ENCODE results near the gene TMEM203. TPM values are rescaled to one million over a fixed set of nuclear protein-coding genes. Genes with fewer than 3 reads are reported as not detected.

Gene TMEM203
- total and polyA plus RNA-seq, 2 of the 4 experiments (the other 2 are of a cell fraction): 18.8 to 40.6 TPM

GRCh38 chr9:137190315-137190856, 15.1 kb downstream of the TMEM203 start:
- intact Hi-C loops (cut with micrococcal nuclease) (no loop called here), in situ Hi-C loops (cut with MboI; ENCODE audit: low sequenced_read_pairs) (no loop called here), dilution Hi-C loops (cut with HindIII; ENCODE audit: low sequenced_read_pairs, unreplicated experiment) (no loop called here)
- Histone ChIP-seq H3K27me3 (ENCODE audit: control insufficient read depth, insufficient read depth, low read length) (no peaks in the 10 kb centered on the region), H2BK20ac (ENCODE audit: low read depth, low read length) (no peak overlapping the region), H3K79me1 (ENCODE audit: low read depth in 1 of 2, low read length in 2 of 2) (peaks cover 5 to 74% of the 10 kb centered on the region in 2 experiments), H2BK15ac (ENCODE audit: low read depth, low read length) (no peak overlapping the region), H3K27ac (ENCODE audit: insufficient read depth, low read length) (no peak overlapping the region), H3K9ac (ENCODE audit: low read depth, low read length) (no peak overlapping the region), H3K9me3 (ENCODE audit: control insufficient read depth, insufficient read depth, low read length) (no peaks in the 10 kb centered on the region), H3K9me1 (ENCODE audit: insufficient read depth, low read length) (no peaks in the 10 kb centered on the region), H3K4me2 (ENCODE audit: low read depth, low read length) (no peak overlapping the region; the same call in 1 of the 2 replicates), H4K8ac (ENCODE audit: low read depth in 2 of 2, low read length in 2 of 2) (no peak overlapping the region), H3K18ac (ENCODE audit: low read depth, low read length) (no peak overlapping the region), H2AFZ (replicated peaks; ENCODE audit: low read length, poor library complexity) (no peak overlapping the region), H2BK120ac (ENCODE audit: low read depth, low read length) (no peak overlapping the region), H2AK5ac (ENCODE audit: low read depth, low read length) (no peak overlapping the region), H3K4me3 (ENCODE audit: insufficient read depth, low read depth, low read length) (no peak overlapping the region), H3K4me1 (ENCODE audit: control insufficient read depth, insufficient read depth, low read length) (peaks cover 16% of the 10 kb centered on the region), H4K5ac (ENCODE audit: low read depth, low read length) (no peak overlapping the region), H4K91ac (ENCODE audit: insufficient read depth, low read depth, low read length) (no peak overlapping the region), H3K36me3 (ENCODE audit: control insufficient read depth, insufficient read depth, low read length) (peaks cover 38% of the 10 kb centered on the region), H3K23ac (ENCODE audit: low read depth, low read length) (no peak overlapping the region), H3K14ac (replicated peaks; ENCODE audit: low read depth, low read length) (no peak overlapping the region), H3K4ac (ENCODE audit: low read depth, low read length) (no peak overlapping the region), H2BK5ac (ENCODE audit: low read depth, low read length, poor library complexity, severe bottlenecking) (no peak overlapping the region), H3K56ac (ENCODE audit: extremely low read depth, insufficient read depth, low read length) (no peak overlapping the region), H4K20me1 (ENCODE audit: insufficient read depth, low read length) (peaks cover 27% of the 10 kb centered on the region), H2AK9ac (replicated peaks; ENCODE audit: low read depth, low read length, poor library complexity) (no peak overlapping the region)
- DNase-seq (no peak), ATAC-seq (ENCODE audit: low read depth) (no peak)
- 100% methylated on average over 2 of the region's 9 CpGs; no CpG with 5 or more reads in 1 of the 2 experiments for WGBS, 2 experiments (ENCODE audit: extremely low coverage in 2 of 2, insufficient read length in 1 of 2)
- no TSS peak for BruUV-seq (replicated peaks)
- ChIA-PET POLR2A (ENCODE audit: unreplicated experiment) (no interaction called here), CTCF (no interaction called here)
- no peak for TF ChIP-seq CTCF (conservative IDR thresholded peaks at IDR 0.05; ENCODE audit: low read depth, low read length)
- TF ChIP-seq POLR2A (IDR thresholded peaks at IDR 0.05; ENCODE audit: low read depth, low read length): no peak
- TF ChIP-seq NFE2L2 (IDR thresholded peaks at IDR 0.05; ENCODE audit: low read depth, low read length): no peak
- TF ChIP-seq RCOR1 (IDR thresholded peaks at IDR 0.05; ENCODE audit: insufficient replicate concordance, low read length): no peak
- no peak for TF ChIP-seq RAD21 (IDR thresholded peaks at IDR 0.05; ENCODE audit: low read length)
- TF ChIP-seq BHLHE40 (IDR thresholded peaks at IDR 0.05; ENCODE audit: low read depth, low read length): no peak
- no peak for TF ChIP-seq ELK1 (IDR thresholded peaks at IDR 0.05; ENCODE audit: borderline replicate concordance, low read depth, low read length)
- no peak for TF ChIP-seq MAZ (IDR thresholded peaks at IDR 0.05; ENCODE audit: borderline replicate concordance, low read depth, low read length)
- no peak for TF ChIP-seq USF2 (IDR thresholded peaks at IDR 0.05; ENCODE audit: low read depth, low read length)
- TF ChIP-seq CEBPB (IDR thresholded peaks at IDR 0.05; ENCODE audit: low read depth, low read length): no peak
- no peak for TF ChIP-seq FOS (IDR thresholded peaks at IDR 0.05; ENCODE audit: low read depth, low read length)
- TF ChIP-seq MXI1 (IDR thresholded peaks at IDR 0.05; ENCODE audit: borderline replicate concordance, low read depth, low read length): no peak
- TF ChIP-seq SMC3 (IDR thresholded peaks at IDR 0.05; ENCODE audit: low read depth, low read length): no peak

Measured in IMR-90 (cell line).